Stimulated activated CD4-positive, alpha-beta T cell treated with anti-CD3 and anti-CD28 coated beads, Interleukin-12 subunit alpha, Interleukin-12 subunit beta, amount 100 ng/mL, for 48 hours (primary cell): ENCODE data around the gene IGFBPL1.

Experiments used
- DNase-seq, 3 donors: peaks; one replicate each; pipeline ENCODE4 v3.0.0-alpha.2; 2020; ENCODE audit warnings: low read depth in 2 of 3, low spot score in 1 of 3

The IGFBPL1 gene

DNA sequence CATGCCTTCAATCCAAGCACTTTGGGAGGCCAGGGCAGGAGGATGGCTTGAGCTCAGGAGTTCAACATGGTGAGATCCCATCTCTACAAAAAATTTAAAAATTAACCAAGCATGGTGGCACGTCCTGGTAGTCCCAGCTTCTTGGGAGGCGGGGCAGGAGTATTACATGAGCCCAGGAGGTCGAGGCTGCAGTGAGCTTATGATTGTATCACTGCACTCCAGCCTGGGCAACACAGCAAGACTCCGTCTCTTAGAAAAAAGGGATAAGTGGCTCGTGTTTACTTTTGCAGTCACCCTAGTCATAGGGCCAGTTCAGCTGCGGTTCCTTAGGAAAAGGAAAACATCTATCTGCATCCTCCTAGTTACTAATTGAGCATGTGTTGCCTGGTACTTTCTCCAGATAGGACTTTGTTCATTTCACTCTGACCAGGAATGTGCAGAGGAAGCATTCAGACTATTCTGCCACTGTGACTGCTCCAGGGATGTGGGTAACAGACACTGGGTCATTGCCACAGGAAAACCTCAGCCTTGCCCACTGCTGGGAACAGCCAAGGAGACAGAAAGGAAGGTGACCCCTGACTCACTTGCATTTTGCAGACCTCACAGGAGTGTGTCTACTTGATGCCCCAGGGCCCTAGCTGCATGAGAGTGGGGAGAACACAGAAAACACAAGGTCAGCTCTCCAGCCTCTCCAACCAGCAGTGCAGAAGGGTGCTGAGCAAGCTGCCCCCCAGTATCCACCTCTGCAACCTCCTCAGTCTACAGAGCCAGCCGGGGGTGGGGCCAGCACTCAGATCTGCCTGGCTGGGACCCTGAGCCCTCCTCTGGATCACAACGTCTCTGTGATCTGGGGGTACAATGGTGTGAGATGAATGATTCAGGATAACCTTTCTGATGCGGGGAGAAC is 65.6 kb downstream of the IGFBPL1 start:
- DNase-seq: no peak

DNA sequence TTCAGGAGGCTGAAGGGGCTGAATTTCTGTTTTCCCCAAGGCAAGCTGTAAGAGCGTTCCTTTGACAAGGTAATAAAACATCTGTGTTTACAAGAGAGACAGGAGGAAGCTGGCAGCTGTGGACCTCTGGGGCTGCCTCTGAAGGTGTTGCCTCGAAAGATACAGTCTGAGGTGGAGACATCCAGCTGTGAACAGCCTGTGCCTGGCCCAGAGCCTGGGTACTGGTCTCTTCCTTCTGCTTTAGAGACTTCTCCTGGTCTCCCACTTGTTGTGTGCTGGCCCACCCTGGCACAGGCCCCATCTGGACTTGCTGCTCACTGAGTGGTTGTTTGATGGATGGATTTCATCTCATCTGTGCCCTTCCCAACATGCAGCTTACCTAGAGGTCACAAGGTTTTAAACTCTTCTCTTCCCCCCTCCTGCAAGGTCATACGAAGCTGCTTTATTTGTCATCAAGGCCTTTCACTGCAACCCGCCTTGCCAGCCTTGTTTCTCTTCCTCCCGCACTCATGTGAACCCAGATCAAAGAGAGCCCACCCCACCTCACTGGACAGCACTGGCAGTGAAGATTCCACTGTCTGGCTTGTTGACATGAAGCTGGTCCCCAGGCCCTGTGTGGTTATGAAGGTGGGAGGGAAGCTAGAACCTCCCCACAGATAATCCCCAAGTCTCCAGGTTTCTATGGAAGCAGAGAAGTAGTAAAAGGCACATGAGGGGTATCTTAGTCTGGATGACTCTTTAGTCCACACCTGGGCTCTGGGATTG is 66.7 kb downstream of the IGFBPL1 start:
- no peak for DNase-seq

DNA sequence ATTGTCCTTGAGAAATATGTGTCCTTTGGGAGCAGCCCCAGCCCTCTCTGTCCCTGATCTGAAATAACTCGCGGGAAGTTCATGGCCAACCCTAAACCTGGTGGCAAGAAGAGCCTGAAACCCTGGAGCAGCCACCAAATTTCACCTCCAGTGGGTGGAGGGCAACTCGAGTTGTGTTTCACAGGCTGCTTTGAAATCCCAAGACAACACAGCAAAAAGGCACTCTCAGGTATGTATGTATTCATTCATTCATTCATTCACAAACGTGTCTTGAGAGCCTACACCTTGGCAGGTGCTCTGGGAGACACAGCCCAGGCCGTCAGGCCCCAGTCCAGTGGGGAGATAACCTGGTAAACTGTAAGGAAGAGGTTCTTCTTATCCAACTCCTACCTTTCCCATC is 67.4 kb downstream of the IGFBPL1 start:
- no peak for DNase-seq
